Nephron (organoid): ENCODE measurements around the gene LGR6.
"Not testable (repeated sequence)": the region's sequence is repeated elsewhere in the genome, so short reads cannot be mapped to it uniquely, and the experiment has no call there.

Source experiments
- H3K27ac Mint-ChIP-seq, 3 experiments: 2 replicates each; pipeline ENCODE4 v1.8.0; 2020; ENCODE audit warnings: mixed read lengths in 3 of 3, mild to moderate bottlenecking in 2 of 3, moderate library complexity in 1 of 3
- H3K27me3 Mint-ChIP-seq: 2 replicates; pipeline ENCODE4 v1.8.0; 2021; ENCODE audit warnings: low read depth, mild to moderate bottlenecking, moderate library complexity, mixed read lengths
- H3K36me3 Mint-ChIP-seq: 2 replicates; pipeline ENCODE4 v1.8.0; 2020; ENCODE audit warnings: low read depth, mixed read lengths
- H3K4me1 Mint-ChIP-seq: 2 replicates; pipeline ENCODE4 v1.8.0; 2020; ENCODE audit warnings: mixed read lengths
- H3K4me3 Mint-ChIP-seq, 3 experiments: 2 replicates each; pipeline ENCODE4 v1.8.0; 2020; ENCODE audit warnings: mild to moderate bottlenecking in 3 of 3, mixed read lengths in 3 of 3, moderate library complexity in 2 of 3
- H3K9me3 Mint-ChIP-seq: 2 replicates; pipeline ENCODE4 v1.8.0; 2020; ENCODE audit warnings: mixed read lengths
- TF ChIP-seq, protein P1 (sequence below), 3 experiments: fragments of 200-600 bp; sonication (generic); IDR thresholded peaks; one replicate each; pipeline ENCODE4 v1.5.0; 2021; ENCODE audit warnings: antibody characterized with exemption in 3 of 3; ENCODE audit not compliant: unreplicated experiment in 3 of 3

The LGR6 gene

DNA sequence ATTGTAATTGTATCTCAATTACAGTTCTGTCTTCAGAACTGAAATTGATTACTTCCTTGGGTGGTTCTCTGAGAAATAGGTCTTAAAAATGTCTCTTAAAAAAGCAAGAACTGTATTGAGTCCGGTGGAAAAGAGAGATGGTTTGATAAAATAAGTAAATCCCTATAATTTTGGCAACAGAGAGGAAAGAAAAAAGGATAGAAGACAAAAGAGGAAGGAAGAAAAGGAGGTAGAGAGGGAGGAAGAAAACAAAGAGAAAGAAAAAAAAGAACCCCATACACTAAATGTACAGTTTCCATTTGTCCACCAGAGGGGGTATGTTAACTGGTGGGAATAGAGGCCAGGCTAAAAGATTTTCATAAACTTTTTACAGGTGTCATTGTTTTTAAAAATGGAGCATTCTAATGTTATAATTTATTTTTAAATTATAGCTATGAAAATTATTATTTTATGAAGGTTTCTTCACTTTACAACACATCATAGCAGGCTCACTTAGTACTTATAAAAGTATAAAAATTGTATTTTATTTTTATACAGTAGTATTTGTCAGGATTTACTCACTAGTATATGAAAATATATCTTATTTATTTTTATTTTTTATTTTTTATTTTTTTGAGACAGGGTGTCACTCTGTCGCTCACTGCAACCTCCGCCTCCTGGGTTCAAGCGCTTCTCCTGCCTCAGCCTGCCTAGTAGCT is 150.2 kb downstream of the LGR6 start:
- Mint-ChIP-seq H3K9me3 (no peaks in the 10 kb centered on the region), H3K36me3 (no peaks in the 10 kb centered on the region), H3K4me3 (peak overlapping the region; percentile 54 to 70 (median 55)), H3K27ac (peak overlapping the region in 2 of 3 experiments; percentile 44 to 65), H3K4me1 (peaks cover 24% of the 10 kb centered on the region), H3K27me3 (no peaks in the 10 kb centered on the region)
- TF ChIP-seq, protein P1, sequence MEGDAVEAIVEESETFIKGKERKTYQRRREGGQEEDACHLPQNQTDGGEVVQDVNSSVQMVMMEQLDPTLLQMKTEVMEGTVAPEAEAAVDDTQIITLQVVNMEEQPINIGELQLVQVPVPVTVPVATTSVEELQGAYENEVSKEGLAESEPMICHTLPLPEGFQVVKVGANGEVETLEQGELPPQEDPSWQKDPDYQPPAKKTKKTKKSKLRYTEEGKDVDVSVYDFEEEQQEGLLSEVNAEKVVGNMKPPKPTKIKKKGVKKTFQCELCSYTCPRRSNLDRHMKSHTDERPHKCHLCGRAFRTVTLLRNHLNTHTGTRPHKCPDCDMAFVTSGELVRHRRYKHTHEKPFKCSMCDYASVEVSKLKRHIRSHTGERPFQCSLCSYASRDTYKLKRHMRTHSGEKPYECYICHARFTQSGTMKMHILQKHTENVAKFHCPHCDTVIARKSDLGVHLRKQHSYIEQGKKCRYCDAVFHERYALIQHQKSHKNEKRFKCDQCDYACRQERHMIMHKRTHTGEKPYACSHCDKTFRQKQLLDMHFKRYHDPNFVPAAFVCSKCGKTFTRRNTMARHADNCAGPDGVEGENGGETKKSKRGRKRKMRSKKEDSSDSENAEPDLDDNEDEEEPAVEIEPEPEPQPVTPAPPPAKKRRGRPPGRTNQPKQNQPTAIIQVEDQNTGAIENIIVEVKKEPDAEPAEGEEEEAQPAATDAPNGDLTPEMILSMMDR (IDR thresholded peaks at IDR 0.05; ENCODE audit: unreplicated experiment in 3 of 3): peak; percentile 75 to 82 (median 81)

- Mint-ChIP-seq H3K4me1 (peaks cover 26% of the 10 kb centered on the region), H3K27me3 (no peaks in the 10 kb centered on the region), H3K4me3 (peak overlapping the region; percentile 89 to 97 (median 93)), H3K36me3 (no peaks in the 10 kb centered on the region), H3K27ac (peak overlapping the region; percentile 57 to 92 (median 84)), H3K9me3 (no peaks in the 10 kb centered on the region)
- TF ChIP-seq, protein P1 (IDR thresholded peaks at IDR 0.05; ENCODE audit: unreplicated experiment in 3 of 3): no peak
Measured at GRCh38 chr1:202348005-202348508, 154.5 kb downstream of the LGR6 start.

DNA sequence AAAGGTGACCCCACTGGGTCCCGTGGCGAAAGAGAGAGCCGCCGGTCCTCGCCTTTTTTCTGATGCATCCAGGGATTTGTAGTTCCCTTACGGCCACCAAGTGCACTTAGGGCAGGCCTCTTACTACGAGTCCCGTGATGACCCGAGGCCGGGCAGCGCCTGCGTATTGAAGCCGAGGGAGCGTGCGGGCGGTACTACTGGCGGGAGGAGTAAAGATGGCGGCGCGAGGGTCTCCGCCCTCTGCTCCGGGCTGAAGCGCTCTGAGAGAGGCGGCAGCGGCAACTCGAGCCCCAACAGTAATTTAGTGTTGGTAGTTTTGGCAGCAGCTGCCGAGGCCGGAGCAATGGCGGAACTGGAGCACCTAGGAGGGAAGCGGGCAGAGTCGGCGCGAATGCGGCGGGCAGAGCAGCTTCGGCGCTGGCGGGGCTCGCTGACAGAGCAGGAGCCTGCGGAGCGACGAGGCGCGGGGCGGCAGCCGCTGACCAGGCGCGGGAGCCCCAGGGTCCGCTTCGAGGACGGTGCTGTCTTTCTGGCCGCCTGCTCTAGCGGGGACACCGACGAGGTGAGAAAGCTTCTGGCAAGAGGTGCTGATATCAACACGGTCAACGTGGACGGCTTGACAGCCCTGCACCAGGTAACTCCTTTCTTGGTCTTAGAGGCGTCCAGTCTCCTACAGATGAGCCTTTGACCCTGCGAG is 155.1 kb downstream of the LGR6 start, which contains the start of gene PPP1R12B:
Gene PPP1R12B (plus strand): TSS at position 191 of the 697 bp plus-strand sequence. CDS start 153 bp downstream, at position 344.
- peak within 1 kb of the TSS; percentile 57 to 92 (median 84) for H3K27ac Mint-ChIP-seq
- H3K27me3 Mint-ChIP-seq: no peaks in the 10 kb centered on the region
- peak within 1 kb of the TSS; percentile 89 to 97 (median 93) for H3K4me3 Mint-ChIP-seq

GRCh38 chr1:202349206-202349928 is 155.8 kb downstream of the LGR6 start:
- no peaks in the 10 kb centered on the region for H3K9me3 Mint-ChIP-seq
- no peaks in the 10 kb centered on the region for H3K36me3 Mint-ChIP-seq
- TF ChIP-seq, protein P1 (IDR thresholded peaks at IDR 0.05; ENCODE audit: unreplicated experiment in 3 of 3): no peak
- H3K4me1 Mint-ChIP-seq: peaks cover 27% of the 10 kb centered on the region
- H3K27me3 Mint-ChIP-seq: no peaks in the 10 kb centered on the region
- H3K27ac Mint-ChIP-seq: peak overlapping the region; percentile 57 to 83 (median 74)
- H3K4me3 Mint-ChIP-seq: peak overlapping the region; percentile 89 to 97 (median 93)

More for the DNA sequence above, 155.1 kb downstream of the LGR6 start, which contains the start of gene PPP1R12B:
- no peaks in the 10 kb centered on the region for H3K9me3 Mint-ChIP-seq
- H3K36me3 Mint-ChIP-seq: no peaks in the 10 kb centered on the region
- H3K4me1 Mint-ChIP-seq: peaks cover 29% of the 10 kb centered on the region
- TF ChIP-seq, protein P1 (IDR thresholded peaks at IDR 0.05; ENCODE audit: unreplicated experiment in 3 of 3): no peak

DNA sequence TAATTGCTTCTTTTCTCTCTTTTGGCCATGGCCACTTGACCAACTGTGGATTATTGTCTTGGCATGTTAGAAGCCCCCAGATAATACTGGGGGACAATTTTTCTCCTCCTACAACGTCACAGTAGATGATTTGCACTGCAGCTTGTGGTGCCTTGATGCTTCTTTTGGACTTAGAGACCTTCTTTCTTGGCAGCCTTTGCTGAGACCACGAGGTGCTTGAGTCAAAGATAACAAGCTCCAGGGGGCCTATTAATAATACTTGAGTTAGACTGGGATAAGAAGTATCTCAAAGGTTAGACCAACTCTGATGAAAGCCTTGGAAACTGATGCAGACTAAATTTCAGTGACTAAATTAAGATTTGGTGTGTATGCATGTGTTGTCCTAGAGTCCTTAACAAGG is 158.1 kb downstream of the LGR6 start:
- Mint-ChIP-seq H3K27ac (no peak overlapping the region), H3K36me3 (no peaks in the 10 kb centered on the region), H3K27me3 (no peaks in the 10 kb centered on the region), H3K9me3 (no peaks in the 10 kb centered on the region), H3K4me1 (peaks cover 27% of the 10 kb centered on the region), H3K4me3 (peak overlapping the region in 2 of 3 experiments; percentile 19 to 62)
- TF ChIP-seq, protein P1 (IDR thresholded peaks at IDR 0.05; ENCODE audit: unreplicated experiment in 3 of 3): no peak

DNA sequence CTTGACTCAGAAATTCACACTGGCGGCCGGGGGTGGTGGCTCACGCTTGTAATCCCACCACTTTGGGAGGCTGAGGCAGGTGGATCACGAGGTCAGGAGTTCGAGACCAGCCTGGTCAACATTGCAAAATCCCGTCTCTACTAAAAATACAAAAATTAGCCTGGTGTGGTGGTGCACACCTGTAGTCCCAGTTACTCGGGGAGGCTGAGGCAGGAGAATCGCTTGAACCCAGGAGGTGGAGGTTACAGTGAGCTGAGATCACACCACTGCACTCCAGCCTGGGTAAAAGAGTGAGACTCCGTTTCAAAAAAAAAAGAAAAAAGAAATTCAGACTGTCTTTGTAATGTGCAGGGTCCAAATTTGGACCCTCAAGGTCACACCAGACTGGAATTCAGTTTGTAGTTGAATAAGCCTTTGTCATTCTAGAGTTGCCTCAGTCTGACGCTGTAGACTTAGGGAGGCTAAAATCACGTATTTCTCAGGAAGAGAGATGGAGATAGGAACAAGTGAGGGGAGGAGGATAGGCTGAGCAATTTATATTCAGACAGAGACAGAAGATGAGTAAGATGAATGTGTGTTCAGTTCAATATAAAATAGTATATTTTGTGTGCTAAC is 159.1 kb downstream of the LGR6 start:
- not testable (repeated sequence) for H3K27me3 Mint-ChIP-seq, H3K4me3 Mint-ChIP-seq, H3K9me3 Mint-ChIP-seq, H3K36me3 Mint-ChIP-seq, H3K27ac Mint-ChIP-seq
- peaks cover 30% of the 10 kb centered on the region for H3K4me1 Mint-ChIP-seq
